Bronchial epithelial cell (primary cell): ENCODE results near the gene THBS2. TPM values are rescaled to one million over a fixed set of nuclear protein-coding genes. Genes with fewer than 3 reads are reported as not detected.

Experiments used
- DNase-seq: peaks from one replicate; pipeline ENCODE4 v3.0.0-alpha.2; 2010; ENCODE audit warnings: low read depth
- FAIRE-seq: peaks from 2 replicates; lab custom pipeline; 2011; peaks lifted over from hg19 to GRCh38; lab: Jason Lieb, UNC
- H3K27me3 ChIP-seq: 2 replicates; pipeline ENCODE4 v1.5.1; 2011; ENCODE audit warnings: low read length; ENCODE audit not compliant: control insufficient read depth, insufficient read depth
- H3K36me3 ChIP-seq: 2 replicates; pipeline ENCODE4 v1.5.1; 2011; ENCODE audit warnings: low read length; ENCODE audit not compliant: control insufficient read depth, insufficient read depth
- H3K4me3 ChIP-seq: 2 replicates; pipeline ENCODE4 v1.5.1; 2011; ENCODE audit warnings: mild to moderate bottlenecking, low read depth, low read length, control low read depth
- CTCF ChIP-seq: IDR thresholded peaks from 2 replicates; pipeline ENCODE4 v1.5.1; 2011; ENCODE audit warnings: mild to moderate bottlenecking, moderate library complexity, low read length, control low read depth, inconsistent platforms; ENCODE audit not compliant: insufficient read depth, severe bottlenecking
- total RNA-seq: library from RNA; depleted of rRNA; stranded (reverse); fragments of >200 nt; gene quantifications from 2 replicates; pipeline ENCODE4 v1.2.1, GENCODE V29; 2014

THBS2 gene
- total RNA-seq, 1 donor from 2014 or later: 8.7 TPM

GRCh38 chr6:169240591-169241390, 12.9 kb downstream of the THBS2 start:
- peaks cover 1% of the 10 kb centered on the region for H3K36me3 ChIP-seq
- TF ChIP-seq CTCF: no peak
- H3K4me3 ChIP-seq: no peak overlapping the region
- H3K27me3 ChIP-seq: no peaks in the 10 kb centered on the region
- DNase-seq: peak; percentile 28
- FAIRE-seq: no peak

GRCh38 chr6:169240125-169240524, 13.5 kb downstream of the THBS2 start:
- Histone ChIP-seq H3K27me3 (no peaks in the 10 kb centered on the region), H3K36me3 (peaks cover 1% of the 10 kb centered on the region), H3K4me3 (no peak overlapping the region)
- TF ChIP-seq CTCF: no peak
- FAIRE-seq (no peak), DNase-seq (peak; percentile 5)

- no peak for FAIRE-seq
- H3K27me3 ChIP-seq: no peaks in the 10 kb centered on the region
- H3K4me3 ChIP-seq: no peak overlapping the region
- DNase-seq: no peak
- peaks cover 1% of the 10 kb centered on the region for H3K36me3 ChIP-seq
- TF ChIP-seq CTCF: no peak
Observed at GRCh38 chr6:169239181-169239580, 14.5 kb downstream of the THBS2 start.

- peaks cover 1% of the 10 kb centered on the region for H3K36me3 ChIP-seq
- H3K4me3 ChIP-seq: no peak overlapping the region
- FAIRE-seq (no peak), DNase-seq (no peak)
- H3K27me3 ChIP-seq: no peaks in the 10 kb centered on the region
- no peak for TF ChIP-seq CTCF
Observed at GRCh38 chr6:169238766-169239165, 14.9 kb downstream of the THBS2 start.

GRCh38 chr6:169237496-169238134, 16.0 kb downstream of the THBS2 start:
- DNase-seq: no peak

More at GRCh38 chr6:169237496-169238134, 16.0 kb downstream of the THBS2 start:
- H3K27me3 ChIP-seq: no peaks in the 10 kb centered on the region
- no peak overlapping the region for H3K4me3 ChIP-seq
- FAIRE-seq: no peak
- H3K36me3 ChIP-seq: peaks cover 1% of the 10 kb centered on the region
- no peak for TF ChIP-seq CTCF
